OCI-LY1 (cell line): ENCODE data around the gene HACE1.

Source experiments
- EZH2 ChIP-seq: fragments of 200-600 bp; sonication (generic), shearing (Covaris generic); IDR thresholded peaks from 2 replicates; pipeline ENCODE4 v1.8.0; 2017; ENCODE audit warnings: borderline replicate concordance, mixed run types, mild to moderate bottlenecking, antibody characterized with exemption, low read length, moderate library complexity, mixed read lengths
- TF ChIP-seq, protein P1 (sequence below): fragments of 200-600 bp; sonication (generic), shearing (Covaris generic); IDR thresholded peaks from 2 replicates; pipeline ENCODE4 v1.5.1; 2017; ENCODE audit warnings: mild to moderate bottlenecking, antibody characterized with exemption, low read length, moderate library complexity, mixed read lengths

DNA sequence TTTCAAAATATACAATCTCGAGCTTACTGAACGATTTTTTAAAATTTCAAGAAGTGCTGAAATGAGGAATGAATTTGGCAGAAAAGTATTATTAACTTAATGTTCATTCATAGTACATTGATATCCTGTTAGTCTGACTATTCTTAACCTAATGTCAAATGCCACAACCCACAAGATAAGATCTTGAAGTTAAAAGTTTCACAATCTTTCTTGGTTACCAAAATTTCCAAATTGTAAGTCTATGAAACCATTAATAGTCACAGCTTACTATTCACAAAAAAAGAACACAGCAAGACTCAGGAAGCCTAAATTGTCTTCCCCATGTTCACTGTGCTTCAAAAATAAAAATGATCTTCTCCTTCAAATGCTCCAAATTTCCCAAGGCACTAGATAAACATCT lies 71.3 kb downstream of the HACE1 start:
- TF ChIP-seq EZH2: no peak
- TF ChIP-seq, protein P1, sequence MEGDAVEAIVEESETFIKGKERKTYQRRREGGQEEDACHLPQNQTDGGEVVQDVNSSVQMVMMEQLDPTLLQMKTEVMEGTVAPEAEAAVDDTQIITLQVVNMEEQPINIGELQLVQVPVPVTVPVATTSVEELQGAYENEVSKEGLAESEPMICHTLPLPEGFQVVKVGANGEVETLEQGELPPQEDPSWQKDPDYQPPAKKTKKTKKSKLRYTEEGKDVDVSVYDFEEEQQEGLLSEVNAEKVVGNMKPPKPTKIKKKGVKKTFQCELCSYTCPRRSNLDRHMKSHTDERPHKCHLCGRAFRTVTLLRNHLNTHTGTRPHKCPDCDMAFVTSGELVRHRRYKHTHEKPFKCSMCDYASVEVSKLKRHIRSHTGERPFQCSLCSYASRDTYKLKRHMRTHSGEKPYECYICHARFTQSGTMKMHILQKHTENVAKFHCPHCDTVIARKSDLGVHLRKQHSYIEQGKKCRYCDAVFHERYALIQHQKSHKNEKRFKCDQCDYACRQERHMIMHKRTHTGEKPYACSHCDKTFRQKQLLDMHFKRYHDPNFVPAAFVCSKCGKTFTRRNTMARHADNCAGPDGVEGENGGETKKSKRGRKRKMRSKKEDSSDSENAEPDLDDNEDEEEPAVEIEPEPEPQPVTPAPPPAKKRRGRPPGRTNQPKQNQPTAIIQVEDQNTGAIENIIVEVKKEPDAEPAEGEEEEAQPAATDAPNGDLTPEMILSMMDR: no peak
